Neural progenitor cell (in vitro differentiated cells): ENCODE results near the gene AKAP8L.

Experiments used
- CTCF ChIP-seq: fragments of 200-600 bp; sonication (generic); IDR thresholded peaks from 2 replicates; pipeline ENCODE4 v1.5.1; 2017; ENCODE audit warnings: antibody characterized with exemption, mild to moderate bottlenecking
- EZH2phosphoT487 ChIP-seq: fragments of 200-600 bp; sonication (generic); IDR thresholded peaks from 2 replicates; pipeline ENCODE4 v1.6.1; 2017; ENCODE audit warnings: antibody characterized with exemption

- TF ChIP-seq CTCF (peak; percentile 37), EZH2phosphoT487 (peak; percentile 75)
Measured at GRCh38 chr19:15453091-15453578, 34.3 kb upstream of the AKAP8L start.
